ENCODE results near the gene CHST15.
"Not testable (repeated sequence)": the region's sequence is repeated elsewhere in the genome, so short reads cannot be mapped to it uniquely, and the experiment has no call there.

CHST15 gene

GRCh38 chr10:124096494-124096893 lies 3.1 kb upstream of the CHST15 start:
- H3K4me3 ChIP-seq (ENCODE audit: control insufficient read depth, low read depth, low read length) = no peak overlapping the region
- TF ChIP-seq, protein P1, sequence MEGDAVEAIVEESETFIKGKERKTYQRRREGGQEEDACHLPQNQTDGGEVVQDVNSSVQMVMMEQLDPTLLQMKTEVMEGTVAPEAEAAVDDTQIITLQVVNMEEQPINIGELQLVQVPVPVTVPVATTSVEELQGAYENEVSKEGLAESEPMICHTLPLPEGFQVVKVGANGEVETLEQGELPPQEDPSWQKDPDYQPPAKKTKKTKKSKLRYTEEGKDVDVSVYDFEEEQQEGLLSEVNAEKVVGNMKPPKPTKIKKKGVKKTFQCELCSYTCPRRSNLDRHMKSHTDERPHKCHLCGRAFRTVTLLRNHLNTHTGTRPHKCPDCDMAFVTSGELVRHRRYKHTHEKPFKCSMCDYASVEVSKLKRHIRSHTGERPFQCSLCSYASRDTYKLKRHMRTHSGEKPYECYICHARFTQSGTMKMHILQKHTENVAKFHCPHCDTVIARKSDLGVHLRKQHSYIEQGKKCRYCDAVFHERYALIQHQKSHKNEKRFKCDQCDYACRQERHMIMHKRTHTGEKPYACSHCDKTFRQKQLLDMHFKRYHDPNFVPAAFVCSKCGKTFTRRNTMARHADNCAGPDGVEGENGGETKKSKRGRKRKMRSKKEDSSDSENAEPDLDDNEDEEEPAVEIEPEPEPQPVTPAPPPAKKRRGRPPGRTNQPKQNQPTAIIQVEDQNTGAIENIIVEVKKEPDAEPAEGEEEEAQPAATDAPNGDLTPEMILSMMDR (IDR thresholded peaks at IDR 0.05; ENCODE audit: control insufficient read depth, insufficient read depth, low read depth, low read length, missing control alignments) = no peak
- DNase-seq (ENCODE audit: low read depth) = no peak

- DNase-seq (ENCODE audit: low read depth); H3K4me3 ChIP-seq (ENCODE audit: control insufficient read depth, low read depth, low read length): not testable (repeated sequence)
Measured at GRCh38 chr10:124095801-124096200, 2.4 kb upstream of the CHST15 start.

- TF ChIP-seq, protein P1 (IDR thresholded peaks at IDR 0.05; ENCODE audit: control insufficient read depth, insufficient read depth, low read depth, low read length, missing control alignments) = no peak
- H3K4me3 ChIP-seq (ENCODE audit: control insufficient read depth, low read depth, low read length) = no peak overlapping the region
- DNase-seq (ENCODE audit: low read depth) = no peak
Measured at GRCh38 chr10:124095096-124095495, 1.7 kb upstream of the CHST15 start.

- DNase-seq (ENCODE audit: low read depth) = no peak
- no peak overlapping the region for H3K4me3 ChIP-seq (ENCODE audit: control insufficient read depth, low read depth, low read length)
- TF ChIP-seq, protein P1 (IDR thresholded peaks at IDR 0.05; ENCODE audit: control insufficient read depth, insufficient read depth, low read depth, low read length, missing control alignments) = no peak
Measured at GRCh38 chr10:124094419-124094785, 1.0 kb upstream of the CHST15 start.

GRCh38 chr10:124093774-124094418 lies 498 bp upstream of the CHST15 start:
- not testable (repeated sequence) for DNase-seq (ENCODE audit: low read depth)
- peak overlapping the region; percentile 58 for H3K4me3 ChIP-seq (ENCODE audit: control insufficient read depth, low read depth, low read length)

DNA sequence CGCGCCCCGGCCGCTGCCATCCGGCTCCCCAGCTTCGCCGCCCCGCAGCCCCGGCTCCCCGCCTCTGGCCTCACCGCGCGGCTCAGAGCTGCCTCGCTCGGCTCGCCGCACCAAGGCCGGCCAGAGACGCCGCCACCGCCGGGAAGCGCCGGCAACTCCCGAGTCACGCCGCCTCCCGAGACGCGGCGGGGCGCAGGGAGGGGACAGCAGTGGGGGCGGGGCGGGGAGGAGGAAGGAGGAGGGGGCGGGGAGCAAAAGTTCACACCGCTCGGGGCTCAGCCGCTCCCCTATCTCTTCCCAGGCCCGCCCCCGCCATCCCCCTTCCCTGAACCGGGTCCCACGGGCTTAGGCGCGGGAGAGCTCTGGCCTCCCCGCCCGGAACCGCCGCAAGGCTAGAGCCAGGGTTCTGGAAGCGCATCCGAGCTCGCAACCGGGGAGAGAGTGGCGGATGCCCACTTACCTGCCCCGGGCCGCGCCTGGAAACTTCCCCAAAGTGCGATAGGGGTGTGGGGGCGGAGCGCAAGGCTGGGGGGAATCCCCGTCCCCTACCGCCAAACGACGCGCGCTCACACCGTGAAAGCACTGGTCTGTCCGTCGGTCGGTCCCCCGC lies 1.0 kb downstream of the CHST15 start:
- no peak for DNase-seq (ENCODE audit: low read depth)
- TF ChIP-seq, protein P1 (IDR thresholded peaks at IDR 0.05; ENCODE audit: control insufficient read depth, insufficient read depth, low read depth, low read length, missing control alignments) = no peak
- H3K4me3 ChIP-seq (ENCODE audit: control insufficient read depth, low read depth, low read length) = peak overlapping the region; percentile 52

- H3K4me3 ChIP-seq (ENCODE audit: control insufficient read depth, low read depth, low read length) = peak overlapping the region; percentile 51
- TF ChIP-seq, protein P1 (IDR thresholded peaks at IDR 0.05; ENCODE audit: control insufficient read depth, insufficient read depth, low read depth, low read length, missing control alignments) = no peak
- DNase-seq (ENCODE audit: low read depth) = no peak
Measured at GRCh38 chr10:124091646-124092249, 1.6 kb downstream of the CHST15 start.
